Measurements from ENCODE around the gene INO80.

Gene INO80

GRCh38 chr15:40990789-40991188, 125.3 kb downstream of the INO80 start:
- TF ChIP-seq CTCF (conservative IDR thresholded peaks at IDR 0.05; ENCODE audit: low read length), result no peak
- DNase-seq (ENCODE audit: low read depth), result no peak
- H3K4me3 ChIP-seq (ENCODE audit: low read length), result no peak overlapping the region

GRCh38 chr15:40990080-40990479, 126.0 kb downstream of the INO80 start:
- H3K4me3 ChIP-seq (ENCODE audit: low read length), result no peak overlapping the region
- no peak for TF ChIP-seq CTCF (conservative IDR thresholded peaks at IDR 0.05; ENCODE audit: low read length)

DNA sequence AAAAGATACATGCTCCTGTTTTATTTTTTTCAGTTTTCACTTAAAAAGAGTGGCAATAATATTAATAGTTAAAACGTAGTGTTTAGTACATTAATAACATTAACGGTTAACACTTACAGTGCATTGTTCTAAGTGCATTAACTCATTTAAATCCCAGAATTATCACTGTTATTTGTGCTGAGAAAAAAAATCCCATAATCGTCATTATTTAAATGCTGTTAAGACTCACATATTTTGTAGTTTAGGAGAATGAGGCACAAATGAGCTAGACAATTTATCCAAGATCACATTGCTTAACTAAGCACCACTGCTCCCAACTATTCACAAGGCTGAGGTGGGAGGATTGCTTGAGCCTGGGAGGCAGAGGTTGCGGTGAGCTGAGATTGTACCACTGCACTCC, 127.9 kb downstream of the INO80 start:
- H3K4me3 ChIP-seq (ENCODE audit: low read length), result no peak overlapping the region
- no peak for TF ChIP-seq CTCF (conservative IDR thresholded peaks at IDR 0.05; ENCODE audit: low read length)
- DNase-seq (ENCODE audit: low read depth), result no peak

More at GRCh38 chr15:40990080-40990479, 126.0 kb downstream of the INO80 start:
- DNase-seq (ENCODE audit: low read depth), result no peak

- no peak overlapping the region for H3K4me3 ChIP-seq (ENCODE audit: low read length)
- no peak for TF ChIP-seq CTCF (conservative IDR thresholded peaks at IDR 0.05; ENCODE audit: low read length)
- DNase-seq (ENCODE audit: low read depth), result no peak
Observed at GRCh38 chr15:40986820-40987219, 129.3 kb downstream of the INO80 start.

DNA sequence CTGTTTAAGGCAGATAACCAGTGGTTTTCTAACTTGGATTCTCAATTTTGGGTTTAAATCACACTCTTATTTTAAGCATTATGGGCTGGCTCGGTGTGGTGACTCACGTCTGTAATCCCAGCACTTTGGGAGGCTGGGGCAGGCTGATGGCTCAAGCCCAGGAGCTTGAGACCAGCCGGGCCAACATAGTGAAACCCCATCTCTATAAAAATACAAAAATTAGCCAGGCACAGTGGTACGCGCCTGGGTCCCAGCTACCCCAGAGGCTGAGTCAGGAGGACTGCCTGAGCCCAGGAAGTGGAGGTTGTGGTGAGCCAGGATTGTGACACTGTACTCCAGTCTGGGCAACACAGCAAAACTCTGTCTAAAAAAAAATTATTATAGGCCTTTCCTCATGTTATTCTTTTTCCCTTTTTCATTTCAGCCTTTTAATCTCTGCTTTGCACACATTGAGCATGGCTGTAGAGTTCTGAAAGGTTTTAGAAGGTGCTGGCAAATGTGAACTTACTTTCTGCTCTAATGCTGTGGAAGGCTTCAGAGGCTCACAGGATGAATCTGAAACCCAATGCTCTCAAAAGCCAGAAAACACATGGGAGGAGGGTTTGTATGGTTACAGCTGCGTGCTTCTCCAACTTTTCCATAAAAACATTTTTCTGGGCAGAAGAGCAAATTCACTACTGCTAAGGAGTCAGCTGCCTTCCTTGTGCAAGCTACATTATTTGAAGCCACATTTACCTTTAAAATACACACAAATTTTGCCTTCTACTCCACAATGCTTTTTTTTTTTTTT, 130.3 kb downstream of the INO80 start:
- TF ChIP-seq CTCF (conservative IDR thresholded peaks at IDR 0.05; ENCODE audit: low read length), result no peak
- DNase-seq (ENCODE audit: low read depth), result peak; percentile 59
- no peak overlapping the region for H3K4me3 ChIP-seq (ENCODE audit: low read length)

GRCh38 chr15:40984964-40985363, 131.1 kb downstream of the INO80 start:
- DNase-seq (ENCODE audit: low read depth), result peak; percentile 86
- TF ChIP-seq CTCF (conservative IDR thresholded peaks at IDR 0.05; ENCODE audit: low read length), result no peak
- H3K4me3 ChIP-seq (ENCODE audit: low read length), result no peak overlapping the region

DNA sequence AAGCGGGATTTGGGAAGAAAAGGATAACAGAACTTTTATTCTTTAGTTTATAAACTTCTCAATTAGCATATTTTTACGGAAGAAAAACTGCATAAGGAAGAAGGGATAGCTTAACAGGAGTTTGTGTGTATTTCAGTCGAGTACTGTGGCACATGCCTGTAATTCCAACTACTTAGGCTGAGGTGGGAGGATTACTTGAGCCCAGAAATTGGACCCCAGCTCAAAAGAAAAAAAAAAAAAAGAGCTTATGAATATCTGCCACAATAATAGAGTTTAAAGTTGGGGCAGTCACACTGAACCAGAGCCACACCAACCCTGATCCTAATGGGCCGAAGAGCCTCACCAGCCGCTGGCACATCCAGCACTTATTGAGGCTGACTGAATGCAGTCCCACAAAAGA, 131.7 kb downstream of the INO80 start:
- H3K4me3 ChIP-seq (ENCODE audit: low read length), result no peak overlapping the region
- no peak for TF ChIP-seq CTCF (conservative IDR thresholded peaks at IDR 0.05; ENCODE audit: low read length)
- no peak for DNase-seq (ENCODE audit: low read depth)

All from AG10803 (cell line).